Neuron (in vitro differentiated cells): Measurements from ENCODE around the gene DDR2.
"Not testable (repeated sequence)": the region's sequence is repeated elsewhere in the genome, so short reads cannot be mapped to it uniquely, and the experiment has no call there.

Experiments used
- H2AFZ ChIP-seq: one replicate; pipeline ENCODE4 v1.6.1; 2013; ENCODE audit warnings: low read depth, mild to moderate bottlenecking, inconsistent platforms, low read length, moderate library complexity
- H3K27me3 ChIP-seq: one replicate; pipeline ENCODE4 v1.6.1; 2013; ENCODE audit warnings: low read length; ENCODE audit not compliant: insufficient read depth
- H3K36me3 ChIP-seq: one replicate; pipeline ENCODE4 v1.6.1; 2013; ENCODE audit warnings: low read length; ENCODE audit not compliant: insufficient read depth
- H3K4me1 ChIP-seq: one replicate; pipeline ENCODE4 v1.6.1; 2013; ENCODE audit warnings: low read length; ENCODE audit not compliant: insufficient read depth
- H3K4me3 ChIP-seq: 2 replicates; pipeline ENCODE4 v1.5.1; 2013; ENCODE audit warnings: mild to moderate bottlenecking, low read length, moderate library complexity
- H3K9me3 ChIP-seq: one replicate; pipeline ENCODE4 v1.6.1; 2013; ENCODE audit warnings: low read length

DDR2 gene

DNA sequence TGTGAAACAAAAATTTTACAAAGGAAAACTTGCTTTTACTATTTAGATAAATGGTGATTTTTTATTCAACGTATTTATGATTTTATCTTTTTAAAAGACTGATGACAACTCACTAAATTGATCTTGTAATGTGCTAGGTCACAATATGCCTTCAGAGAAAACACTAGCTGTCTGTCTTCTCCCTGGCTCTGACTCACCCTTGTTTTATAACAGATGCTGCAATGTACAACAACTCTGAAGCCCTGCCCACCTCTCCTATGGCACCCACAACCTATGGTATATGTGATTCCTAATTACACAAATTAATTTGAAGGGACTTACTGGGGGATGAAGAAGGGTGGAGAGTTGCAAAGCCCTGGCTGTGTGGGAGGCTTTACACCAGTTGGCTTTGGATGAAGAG, 133.5 kb downstream of the DDR2 start:
- H2AFZ ChIP-seq = no peak overlapping the region
- H3K4me1 ChIP-seq = no peaks in the 10 kb centered on the region
- H3K27me3 ChIP-seq = no peaks in the 10 kb centered on the region
- no peaks in the 10 kb centered on the region for H3K36me3 ChIP-seq
- no peaks in the 10 kb centered on the region for H3K9me3 ChIP-seq
- H3K4me3 ChIP-seq = no peak overlapping the region

GRCh38 chr1:162772571-162773154, 140.4 kb downstream of the DDR2 start:
- H3K27me3 ChIP-seq = no peaks in the 10 kb centered on the region
- H3K9me3 ChIP-seq = no peaks in the 10 kb centered on the region
- no peak overlapping the region for H3K4me3 ChIP-seq
- no peaks in the 10 kb centered on the region for H3K4me1 ChIP-seq
- H2AFZ ChIP-seq = no peak overlapping the region
- no peaks in the 10 kb centered on the region for H3K36me3 ChIP-seq

- no peak overlapping the region for H3K4me3 ChIP-seq
- H2AFZ ChIP-seq = no peak overlapping the region
- H3K4me1 ChIP-seq = no peaks in the 10 kb centered on the region
- H3K27me3 ChIP-seq = no peaks in the 10 kb centered on the region
- H3K36me3 ChIP-seq = no peaks in the 10 kb centered on the region
- no peaks in the 10 kb centered on the region for H3K9me3 ChIP-seq
These were observed 141.7 kb downstream of the DDR2 start for GRCh38 chr1:162774007-162774406.

GRCh38 chr1:162779043-162779442, 146.8 kb downstream of the DDR2 start:
- Histone ChIP-seq H3K36me3 (no peaks in the 10 kb centered on the region), H3K9me3 (no peaks in the 10 kb centered on the region), H3K4me1 (no peaks in the 10 kb centered on the region), H2AFZ (no peak overlapping the region), H3K4me3 (no peak overlapping the region), H3K27me3 (no peaks in the 10 kb centered on the region)

- Histone ChIP-seq H3K4me1 (peaks cover 2% of the 10 kb centered on the region), H3K4me3 (no peak overlapping the region), H2AFZ (no peak overlapping the region), H3K36me3 (no peaks in the 10 kb centered on the region), H3K9me3 (no peaks in the 10 kb centered on the region), H3K27me3 (no peaks in the 10 kb centered on the region)
These were observed 150.4 kb downstream of the DDR2 start for GRCh38 chr1:162782671-162783070.

DNA sequence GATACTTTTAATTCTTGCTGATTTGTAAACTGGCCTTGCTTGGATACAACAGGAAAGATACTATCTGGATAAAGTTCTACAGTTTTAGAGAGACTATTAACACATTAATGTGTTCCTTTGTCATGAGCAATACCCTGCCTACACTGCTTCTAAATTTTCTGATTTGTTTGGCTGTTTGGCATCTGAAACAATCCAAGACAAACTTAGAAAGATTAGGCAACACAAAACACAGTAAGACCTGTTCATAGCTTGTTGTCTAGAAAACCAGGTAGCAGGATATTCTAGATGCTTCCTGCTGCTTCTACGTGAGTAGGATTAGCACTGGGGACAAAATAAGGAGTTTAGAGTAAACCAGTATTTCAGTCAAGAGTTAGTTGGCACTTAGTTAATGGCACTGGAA, 152.7 kb downstream of the DDR2 start:
- not testable (repeated sequence) for H3K4me1 ChIP-seq, H2AFZ ChIP-seq, H3K4me3 ChIP-seq, H3K36me3 ChIP-seq, H3K9me3 ChIP-seq, H3K27me3 ChIP-seq

DNA sequence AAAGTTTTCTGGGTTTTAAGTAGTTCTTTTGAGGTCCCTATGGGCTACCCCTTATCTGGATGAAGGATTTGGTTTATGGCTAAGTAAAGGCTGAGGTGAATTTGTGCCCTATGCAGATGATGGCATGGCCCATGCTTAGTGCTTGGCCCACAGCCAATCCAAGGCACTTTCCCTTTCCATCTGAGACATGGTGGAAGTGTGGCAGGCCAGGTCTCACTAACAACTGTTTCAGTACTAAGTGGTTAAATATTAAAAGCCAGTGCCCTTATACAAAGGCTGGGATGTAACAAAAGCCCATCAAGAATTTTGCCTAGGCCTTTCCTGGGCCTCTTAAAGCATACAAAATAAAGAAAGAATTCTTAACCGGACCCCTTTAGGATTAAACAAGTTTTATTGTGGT, 156.5 kb downstream of the DDR2 start:
- H3K9me3 ChIP-seq, H3K4me1 ChIP-seq, H3K36me3 ChIP-seq, H2AFZ ChIP-seq, H3K27me3 ChIP-seq, H3K4me3 ChIP-seq: not testable (repeated sequence)

- H3K4me1 ChIP-seq, H3K9me3 ChIP-seq, H3K27me3 ChIP-seq: not testable (repeated sequence)
- H2AFZ ChIP-seq = peak within 1 kb of the TSS; percentile 54
- H3K36me3 ChIP-seq = peaks cover 11% of the 10 kb centered on the region
- H3K4me3 ChIP-seq = peak within 1 kb of the TSS; percentile 60
These were observed 158.2 kb downstream of the DDR2 start, which contains the start of gene HSD17B7 for GRCh38 chr1:162790303-162790984. HSD17B7 (plus strand) TSS chr1:162790702; CDS start chr1:162790801, 99 bp downstream.

DNA sequence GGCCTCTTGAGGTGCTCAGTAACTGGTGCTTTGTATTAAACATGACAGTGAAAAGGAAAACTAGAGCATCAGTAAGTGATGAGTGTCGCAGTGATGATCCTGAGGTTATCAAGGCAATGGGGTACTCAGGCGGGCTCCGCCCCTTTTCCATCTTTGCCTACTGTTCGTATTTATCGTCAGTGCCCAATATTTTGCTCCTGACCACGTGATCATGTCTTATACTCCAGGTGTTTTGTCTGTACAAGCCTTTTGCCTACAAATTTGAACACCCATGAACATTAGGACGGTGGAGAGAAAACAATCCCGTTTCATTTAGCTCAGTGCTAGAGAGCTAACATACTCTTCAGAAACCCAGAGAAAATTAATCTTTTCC, 158.7 kb downstream of the DDR2 start:
- H3K36me3 ChIP-seq = peaks cover 11% of the 10 kb centered on the region
- not testable (repeated sequence) for H3K4me1 ChIP-seq, H3K9me3 ChIP-seq, H2AFZ ChIP-seq, H3K27me3 ChIP-seq
- H3K4me3 ChIP-seq = peak overlapping the region; percentile 60

GRCh38 chr1:162794284-162794683, 162.0 kb downstream of the DDR2 start:
- H3K4me1 ChIP-seq, H2AFZ ChIP-seq, H3K9me3 ChIP-seq, H3K27me3 ChIP-seq, H3K4me3 ChIP-seq: not testable (repeated sequence)
- H3K36me3 ChIP-seq = peaks cover 18% of the 10 kb centered on the region

- not testable (repeated sequence) for H3K9me3 ChIP-seq, H2AFZ ChIP-seq, H3K27me3 ChIP-seq, H3K4me1 ChIP-seq, H3K4me3 ChIP-seq
- peaks cover 33% of the 10 kb centered on the region for H3K36me3 ChIP-seq
These were observed 164.5 kb downstream of the DDR2 start for GRCh38 chr1:162796617-162797279.

- not testable (repeated sequence) for H2AFZ ChIP-seq, H3K27me3 ChIP-seq, H3K9me3 ChIP-seq, H3K4me1 ChIP-seq, H3K4me3 ChIP-seq
- peaks cover 41% of the 10 kb centered on the region for H3K36me3 ChIP-seq
These were observed 167.9 kb downstream of the DDR2 start for GRCh38 chr1:162799995-162800830.

DNA sequence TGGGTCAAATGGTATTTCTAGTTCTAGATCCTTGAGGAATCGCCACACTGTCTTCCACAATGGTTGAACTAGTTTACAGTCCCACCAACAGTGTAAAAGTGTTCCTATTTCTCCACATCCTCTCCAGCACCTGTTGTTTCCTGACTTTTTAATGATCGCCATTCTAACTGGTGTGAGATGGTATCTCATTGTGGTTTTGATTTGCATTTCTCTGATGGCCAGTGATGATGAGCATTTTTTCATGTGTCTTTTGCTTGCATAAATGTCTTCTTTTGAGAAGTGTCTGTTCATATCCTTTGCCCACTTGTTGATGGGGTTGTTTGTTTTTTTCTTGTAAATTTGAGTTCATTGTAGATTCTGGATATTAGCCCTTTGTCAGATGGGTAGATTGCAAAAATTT, 175.2 kb downstream of the DDR2 start:
- H3K4me3 ChIP-seq, H3K27me3 ChIP-seq, H3K4me1 ChIP-seq, H2AFZ ChIP-seq, H3K9me3 ChIP-seq: not testable (repeated sequence)
- H3K36me3 ChIP-seq = peaks cover 30% of the 10 kb centered on the region
